HG03442 (cell line): ENCODE results near the gene SAAL1.
"Not testable (repeated sequence)": the region's sequence is repeated elsewhere in the genome, so short reads cannot be mapped to it uniquely, and the experiment has no call there.

Source experiments
- ATAC-seq: cut with Tn5 transposase; IDR thresholded peaks from one replicate; pipeline ENCODE4 v1.9.1; 2021; ENCODE audit warnings: mild to moderate bottlenecking, moderate library complexity; ENCODE audit not compliant: unreplicated experiment

SAAL1 gene, protein sequence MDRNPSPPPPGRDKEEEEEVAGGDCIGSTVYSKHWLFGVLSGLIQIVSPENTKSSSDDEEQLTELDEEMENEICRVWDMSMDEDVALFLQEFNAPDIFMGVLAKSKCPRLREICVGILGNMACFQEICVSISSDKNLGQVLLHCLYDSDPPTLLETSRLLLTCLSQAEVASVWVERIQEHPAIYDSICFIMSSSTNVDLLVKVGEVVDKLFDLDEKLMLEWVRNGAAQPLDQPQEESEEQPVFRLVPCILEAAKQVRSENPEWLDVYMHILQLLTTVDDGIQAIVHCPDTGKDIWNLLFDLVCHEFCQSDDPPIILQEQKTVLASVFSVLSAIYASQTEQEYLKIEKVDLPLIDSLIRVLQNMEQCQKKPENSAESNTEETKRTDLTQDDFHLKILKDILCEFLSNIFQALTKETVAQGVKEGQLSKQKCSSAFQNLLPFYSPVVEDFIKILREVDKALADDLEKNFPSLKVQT

DNA sequence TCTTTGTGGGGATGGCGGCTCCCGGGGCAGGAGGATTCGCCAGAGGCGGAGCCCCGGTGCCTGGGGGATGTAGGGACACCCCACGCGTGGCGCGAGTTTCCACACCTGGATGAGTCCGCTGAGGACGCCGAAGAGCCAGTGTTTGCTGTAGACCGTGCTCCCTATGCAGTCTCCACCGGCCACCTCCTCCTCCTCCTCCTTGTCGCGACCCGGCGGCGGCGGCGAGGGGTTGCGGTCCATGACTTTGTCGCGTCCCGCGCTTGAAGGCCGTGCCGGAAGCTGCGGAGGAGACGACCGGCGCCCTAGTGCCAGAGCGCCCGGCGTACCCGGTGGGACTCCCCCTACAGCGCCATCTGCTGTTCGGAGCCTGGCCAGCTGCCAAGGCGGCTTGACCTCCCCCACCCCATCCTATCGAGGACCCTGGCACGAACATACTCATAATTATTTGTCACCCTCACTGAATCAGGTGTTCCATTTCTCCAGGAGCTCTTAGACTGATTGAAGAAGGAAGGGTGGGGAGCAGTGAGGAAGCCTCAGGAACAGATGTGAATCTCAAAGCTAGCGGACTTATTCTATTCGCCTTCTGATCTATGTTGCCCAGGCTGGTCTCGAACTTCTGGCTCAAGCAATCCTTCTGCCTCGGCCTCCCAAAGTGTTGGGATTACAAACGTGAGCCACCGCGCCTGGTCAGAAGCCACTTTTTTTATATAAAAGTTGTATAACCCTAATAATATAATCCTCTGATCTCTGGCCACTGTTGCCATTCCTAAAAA, at the start of gene SAAL1:
SAAL1 (minus strand) TSS at position 281 of the 773 bp plus-strand sequence; CDS start at position 240, 41 bp downstream.
- peak; percentile 94 for ATAC-seq

DNA sequence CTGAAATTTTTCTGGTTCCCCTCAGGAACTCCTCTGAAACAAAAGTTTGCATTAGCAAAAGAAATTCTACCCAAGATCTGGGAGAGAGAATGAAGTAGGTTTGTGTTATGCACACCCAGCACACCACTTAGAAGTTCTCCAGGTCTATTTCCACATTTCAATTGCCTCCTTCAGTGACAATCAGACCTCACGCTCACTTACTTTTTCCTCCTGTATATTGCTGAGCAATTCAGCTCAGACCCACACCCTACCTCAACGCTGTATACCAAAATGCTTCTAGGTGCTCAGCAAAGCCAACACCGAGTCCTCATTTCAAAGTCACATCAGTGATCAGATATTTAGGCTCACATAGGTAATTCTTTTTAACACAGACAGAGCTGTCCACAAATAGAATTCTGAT, 45.7 kb upstream of the SAAL1 start:
- ATAC-seq: no peak

DNA sequence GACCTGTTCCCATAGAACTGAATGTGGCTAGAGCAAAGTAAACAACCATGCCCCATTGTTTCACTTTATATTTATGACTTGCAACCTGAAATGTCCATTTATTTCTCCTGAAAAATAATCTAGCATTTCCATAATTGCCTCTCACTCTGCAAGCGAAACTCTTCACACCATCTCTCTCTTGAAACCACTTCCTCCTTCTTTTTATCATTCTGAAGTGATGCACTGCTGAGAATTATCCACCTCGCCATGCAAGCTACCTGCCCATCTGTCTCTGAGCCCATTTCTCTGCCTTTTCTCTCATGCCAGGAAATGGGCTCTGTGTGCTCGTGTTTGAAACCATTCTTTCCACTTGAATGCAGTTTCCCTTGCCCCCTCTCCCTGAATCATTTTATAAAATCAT, 40.0 kb upstream of the SAAL1 start:
- no peak for ATAC-seq

DNA sequence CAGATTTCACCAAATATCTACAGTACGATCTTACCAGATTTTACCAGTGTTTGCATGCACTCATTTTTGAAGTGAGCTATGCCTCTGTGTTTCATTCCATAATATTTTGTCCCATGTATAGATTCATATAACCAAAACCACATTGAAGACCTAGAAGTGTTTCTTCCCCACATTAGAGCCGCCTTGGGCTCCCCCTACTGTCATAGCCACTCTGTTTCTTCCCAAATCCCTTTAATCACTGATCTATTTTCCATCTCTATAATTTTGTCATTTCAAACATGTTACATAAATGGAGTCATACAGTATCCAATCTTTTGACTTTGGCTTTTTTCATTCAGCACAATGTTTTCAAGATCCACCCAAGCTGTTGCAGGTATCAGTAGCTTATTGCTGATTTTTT, 39.1 kb upstream of the SAAL1 start:
- no peak for ATAC-seq

DNA sequence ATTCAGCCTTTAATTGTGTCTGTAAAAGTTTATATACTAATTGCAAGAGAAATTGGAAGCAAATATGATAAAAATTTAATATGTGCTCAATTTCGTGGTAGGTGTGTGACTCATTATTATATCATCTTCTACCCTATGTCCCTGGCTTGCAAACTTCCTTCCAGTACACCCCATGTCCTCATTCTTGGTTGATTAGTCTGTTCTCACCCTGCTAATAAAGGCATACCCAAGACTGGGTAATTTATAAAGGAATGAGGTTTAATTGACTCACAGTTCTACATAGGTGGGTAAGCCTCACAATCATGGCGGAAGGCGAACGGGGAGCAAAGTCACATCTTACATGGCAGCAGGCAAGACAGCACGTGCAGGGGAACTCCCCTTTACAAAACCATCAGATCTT, 38.4 kb upstream of the SAAL1 start:
- ATAC-seq: no peak

DNA sequence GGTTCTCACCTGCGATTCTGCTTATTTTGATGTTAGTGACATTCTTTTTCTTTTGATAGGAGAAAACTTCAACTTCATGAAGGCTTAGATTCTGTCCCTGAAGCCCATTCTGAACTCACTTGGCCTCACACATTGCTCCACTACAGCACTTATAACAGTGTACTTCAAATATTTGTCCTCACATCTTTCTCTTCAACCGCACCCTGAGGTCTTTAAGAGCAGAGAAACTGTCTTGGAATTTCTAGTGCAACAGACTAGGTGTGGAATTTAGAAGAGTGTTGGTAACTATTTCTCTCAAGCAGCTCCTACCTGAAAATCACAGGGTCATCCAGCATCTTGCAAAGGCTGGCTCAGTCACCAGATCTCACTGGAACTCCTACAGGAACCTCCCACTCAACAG, 34.3 kb upstream of the SAAL1 start:
- ATAC-seq: no peak

DNA sequence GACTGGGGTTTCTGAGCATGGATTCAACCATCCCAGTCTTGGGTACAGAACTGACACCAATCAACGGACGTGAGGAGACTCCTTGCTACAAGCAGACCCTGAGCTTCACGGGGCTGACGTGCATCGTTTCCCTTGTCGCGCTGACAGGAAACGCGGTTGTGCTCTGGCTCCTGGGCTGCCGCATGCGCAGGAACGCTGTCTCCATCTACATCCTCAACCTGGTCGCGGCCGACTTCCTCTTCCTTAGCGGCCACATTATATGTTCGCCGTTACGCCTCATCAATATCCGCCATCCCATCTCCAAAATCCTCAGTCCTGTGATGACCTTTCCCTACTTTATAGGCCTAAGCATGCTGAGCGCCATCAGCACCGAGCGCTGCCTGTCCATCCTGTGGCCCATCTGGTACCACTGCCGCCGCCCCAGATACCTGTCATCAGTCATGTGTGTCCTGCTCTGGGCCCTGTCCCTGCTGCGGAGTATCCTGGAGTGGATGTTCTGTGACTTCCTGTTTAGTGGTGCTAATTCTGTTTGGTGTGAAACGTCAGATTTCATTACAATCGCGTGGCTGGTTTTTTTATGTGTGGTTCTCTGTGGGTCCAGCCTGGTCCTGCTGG, 31.4 kb upstream of the SAAL1 start:
- ATAC-seq: no peak

DNA sequence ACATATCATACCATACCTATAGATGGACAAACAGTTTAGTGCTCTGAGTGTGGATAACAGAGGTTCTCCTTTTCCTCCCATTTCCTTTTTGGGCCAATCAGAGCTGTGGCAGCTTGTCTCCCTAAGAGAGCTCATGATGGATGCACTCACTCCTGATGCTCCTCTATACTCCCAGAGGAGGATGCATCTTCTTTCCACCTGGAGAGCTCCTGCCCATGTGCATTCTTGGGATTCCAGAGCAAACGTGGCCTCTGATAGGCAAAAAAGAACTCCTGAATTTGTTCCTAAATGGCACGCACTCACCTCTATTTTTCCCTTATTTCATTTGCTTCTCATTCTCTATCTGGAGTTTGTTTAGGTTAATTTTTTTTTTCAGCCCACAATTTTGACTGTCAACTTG, 29.4 kb upstream of the SAAL1 start:
- no peak for ATAC-seq

DNA sequence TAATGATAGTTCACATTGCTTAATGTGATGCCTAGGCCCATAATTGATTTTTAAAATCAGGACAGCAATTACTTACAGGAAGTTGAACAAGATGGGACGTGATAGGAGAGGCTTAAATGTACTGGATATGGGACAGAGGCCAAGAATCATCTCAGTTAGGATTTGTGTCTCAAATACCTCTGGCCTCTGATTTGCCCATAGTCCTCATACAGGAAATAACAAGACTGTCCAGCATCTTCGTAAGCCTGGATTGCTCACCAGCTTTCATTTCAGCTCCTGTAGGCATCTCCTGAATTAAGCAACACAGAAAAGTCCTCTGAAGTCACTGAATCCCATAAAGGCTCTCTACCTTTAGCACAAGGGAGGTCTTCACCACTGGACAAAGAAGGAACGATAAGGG, 26.5 kb upstream of the SAAL1 start, which contains the start of gene MRGPRX3:
MRGPRX3 (plus strand) TSS at position 231 of the 400 bp plus-strand sequence. CDS start 4,632 bp downstream, outside the sequence.
- ATAC-seq: no peak

DNA sequence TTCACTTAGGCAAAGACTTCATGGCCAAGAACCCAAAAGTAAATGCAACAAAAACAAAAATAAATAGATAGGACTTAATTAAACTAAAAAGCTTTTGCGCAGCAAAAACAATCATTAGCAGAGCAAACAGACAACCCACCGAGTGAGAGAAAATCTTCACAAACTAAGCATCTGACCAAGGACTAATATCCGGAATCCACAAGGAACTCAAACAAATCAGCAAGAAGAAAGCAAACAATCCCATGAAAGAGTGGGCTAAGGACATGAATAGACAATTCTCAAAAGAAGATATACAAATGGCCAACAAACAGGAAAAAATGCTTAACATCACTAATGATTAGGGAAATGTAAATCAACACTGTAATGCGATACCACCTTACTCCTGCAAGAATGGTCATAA, 25.2 kb upstream of the SAAL1 start:
- ATAC-seq: not testable (repeated sequence)

DNA sequence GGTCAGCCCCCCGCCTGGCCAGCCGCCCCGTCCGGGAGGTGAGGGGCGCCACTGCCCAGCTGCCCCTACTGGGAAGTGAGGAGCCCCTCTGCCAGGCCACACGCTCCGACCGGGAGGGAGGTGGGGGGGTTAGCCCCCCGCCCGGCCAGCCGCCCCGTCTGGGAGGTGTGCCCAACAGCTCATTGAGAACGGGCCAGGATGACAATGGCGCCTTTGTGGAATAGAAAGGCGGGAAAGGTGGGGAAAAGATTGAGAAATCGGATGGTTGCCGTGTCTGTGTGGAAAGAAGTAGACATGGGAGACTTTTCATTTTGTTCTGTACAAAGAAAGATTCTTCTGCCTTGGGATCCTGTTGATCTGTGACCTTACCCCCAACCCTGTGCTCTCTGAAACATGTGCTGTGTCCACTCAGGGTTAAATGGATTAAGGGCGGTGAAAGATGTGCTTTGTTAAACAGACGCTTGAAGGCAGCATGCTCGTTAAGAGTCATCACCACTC, 15.5 kb upstream of the SAAL1 start:
- ATAC-seq: not testable (repeated sequence)

DNA sequence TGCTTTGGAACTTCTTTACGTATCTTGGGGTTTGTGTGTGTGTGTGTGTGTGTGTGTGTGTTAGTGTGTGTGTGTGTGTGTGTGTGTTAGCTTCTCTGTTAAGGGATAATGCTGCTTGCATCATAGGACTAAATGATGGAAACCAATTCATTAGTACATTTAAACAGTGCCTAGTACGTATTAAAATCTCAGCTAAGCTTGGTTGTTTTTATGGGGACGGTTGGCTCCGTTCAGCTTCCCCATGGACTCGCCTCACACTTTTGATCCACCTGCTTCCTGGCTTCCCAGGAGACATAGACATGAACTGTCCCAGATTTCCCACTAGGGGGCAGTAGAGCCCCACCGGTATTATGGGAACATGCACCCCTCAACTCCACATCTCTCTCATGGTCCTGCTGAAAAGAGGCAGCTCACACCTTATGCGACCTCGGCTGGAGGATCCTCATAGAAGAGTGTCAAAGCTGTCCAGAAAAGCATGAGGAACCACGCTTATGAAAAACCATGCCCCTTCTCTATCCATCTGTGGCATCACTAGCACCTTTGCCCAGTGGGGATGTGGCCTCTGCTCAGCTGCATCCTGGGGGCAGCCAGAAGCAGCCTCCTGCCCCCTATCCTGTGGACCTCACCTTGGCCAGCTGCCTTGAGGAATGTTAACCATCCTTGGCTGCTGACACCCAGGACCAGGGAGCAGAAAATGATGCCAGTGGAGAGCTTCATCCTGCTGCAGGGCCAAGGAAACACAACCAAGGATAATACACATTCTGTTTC, 9.7 kb upstream of the SAAL1 start:
- peak; percentile 76 for ATAC-seq

DNA sequence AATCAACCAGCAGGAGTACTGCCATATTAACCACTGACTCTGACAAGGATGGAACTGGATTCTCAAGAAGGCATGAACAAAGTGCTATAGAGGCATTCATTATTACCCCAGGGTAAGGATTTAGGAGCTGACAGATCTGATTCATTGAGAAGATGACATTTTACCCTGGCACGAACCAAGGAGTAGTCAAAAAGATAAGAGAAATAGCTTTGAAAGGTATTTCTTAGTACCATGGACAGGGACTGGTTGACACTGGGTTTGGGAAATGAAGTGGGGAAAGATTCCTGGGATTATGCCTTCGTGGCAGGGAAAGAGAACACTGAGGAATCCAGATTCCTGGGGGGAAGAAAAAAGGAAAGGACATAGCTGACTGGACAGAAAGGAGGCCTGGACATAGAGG, 5.1 kb upstream of the SAAL1 start:
- ATAC-seq: no peak

DNA sequence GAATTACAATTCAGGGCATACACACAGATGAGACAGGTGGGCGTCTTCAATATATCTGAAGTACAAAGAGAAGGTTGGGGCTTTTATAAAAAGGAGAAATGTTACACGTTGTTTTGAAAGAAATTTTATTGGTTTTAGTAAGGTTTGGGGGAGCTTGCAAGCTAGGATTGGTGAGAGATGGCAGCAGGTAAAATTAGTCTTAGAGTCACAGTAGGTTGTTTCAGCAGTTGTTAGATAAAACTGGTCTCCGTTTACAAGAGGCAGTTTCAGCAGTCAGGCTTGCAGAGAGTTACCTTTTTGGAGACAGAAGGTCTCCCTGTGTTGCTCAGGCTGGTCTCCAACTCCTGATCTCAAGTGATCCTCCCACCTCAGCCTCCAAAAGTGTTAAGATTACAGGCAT, 2.4 kb upstream of the SAAL1 start:
- ATAC-seq: no peak

DNA sequence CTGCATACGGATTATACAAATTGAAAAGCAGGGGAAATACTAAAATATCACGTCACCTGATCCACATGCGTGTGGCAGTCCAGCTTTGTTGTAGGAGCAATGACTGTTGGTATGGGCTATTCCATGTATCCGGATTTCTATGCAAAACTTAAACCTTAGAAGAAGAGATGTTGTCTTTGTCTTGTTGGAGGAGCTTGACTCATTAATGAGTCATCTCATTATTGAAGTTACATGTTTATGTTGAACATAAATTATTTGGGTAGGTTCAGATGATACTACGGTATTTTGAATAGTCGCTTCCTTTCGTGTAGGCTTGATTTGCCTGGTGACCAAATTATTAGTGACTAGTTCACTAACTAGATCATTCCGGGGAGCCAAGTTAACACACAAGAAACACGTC, 806 bp upstream of the SAAL1 start:
- no peak for ATAC-seq

DNA sequence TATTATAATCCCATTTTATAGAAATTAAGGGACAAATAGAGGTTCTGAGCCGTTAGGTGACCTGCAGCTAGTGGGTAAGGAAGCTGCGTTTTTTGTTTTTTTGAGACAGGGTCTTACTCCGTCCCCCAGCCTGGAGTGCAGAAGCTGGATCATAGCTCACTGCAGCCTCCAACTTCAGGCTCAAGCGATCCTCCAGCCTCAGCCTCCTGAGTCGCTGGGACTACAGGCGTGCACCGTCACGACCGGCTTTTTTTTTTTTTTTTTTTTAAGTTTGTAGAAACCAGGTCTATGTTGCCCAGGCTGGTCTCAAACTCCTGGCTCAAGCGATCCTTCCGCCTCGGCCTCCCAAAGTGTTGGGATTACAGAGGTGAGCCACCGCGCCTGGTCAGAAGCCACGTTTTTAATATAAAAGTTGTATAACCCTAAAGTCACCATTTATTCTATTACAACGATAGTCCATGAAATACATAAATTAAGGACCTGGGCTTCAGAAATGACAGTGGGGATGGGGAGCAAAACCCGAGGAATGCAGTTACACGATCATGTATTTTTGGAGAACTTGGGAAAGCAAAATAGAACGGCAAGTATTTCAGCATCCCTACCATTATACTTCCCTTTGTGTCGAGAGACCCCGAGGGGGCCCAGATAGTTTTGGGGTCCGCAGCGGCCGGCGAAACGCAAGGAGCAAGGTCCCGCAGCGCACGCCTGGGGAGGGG, 638 bp downstream of the SAAL1 start:
- ATAC-seq: no peak

DNA sequence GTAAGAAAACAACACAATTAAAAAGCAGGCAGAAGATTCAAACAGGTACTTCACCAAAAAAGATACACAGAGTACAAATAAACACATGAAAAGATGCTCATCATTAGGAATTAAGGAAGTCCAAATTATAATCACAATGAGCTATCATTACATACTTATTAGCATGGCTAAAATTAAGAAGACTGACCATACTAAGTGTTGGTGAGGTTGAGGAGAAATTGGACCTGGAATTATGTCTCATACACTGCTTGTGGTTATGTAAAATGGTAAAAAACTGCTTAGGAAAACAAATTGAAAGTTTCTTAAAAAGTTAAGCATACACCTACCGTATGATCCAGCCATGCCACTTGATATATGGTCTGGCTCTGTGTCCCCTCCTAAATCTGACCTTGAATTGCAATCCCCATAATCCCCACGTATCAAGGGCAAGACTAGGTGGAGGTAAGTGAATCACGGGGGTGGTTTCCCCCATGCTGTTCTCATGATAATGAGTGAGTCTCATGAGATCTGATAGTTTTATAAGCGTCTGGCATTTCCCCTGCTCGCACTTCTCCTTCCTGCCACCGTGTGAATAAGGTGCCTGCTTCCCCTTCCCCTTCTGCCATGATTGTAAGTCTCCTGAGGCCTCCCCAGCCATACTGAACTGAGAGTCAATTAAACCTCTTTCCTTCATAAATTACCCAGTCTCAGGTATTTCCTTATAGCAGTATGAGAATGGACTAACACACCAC, 4.8 kb downstream of the SAAL1 start:
- no peak for ATAC-seq

DNA sequence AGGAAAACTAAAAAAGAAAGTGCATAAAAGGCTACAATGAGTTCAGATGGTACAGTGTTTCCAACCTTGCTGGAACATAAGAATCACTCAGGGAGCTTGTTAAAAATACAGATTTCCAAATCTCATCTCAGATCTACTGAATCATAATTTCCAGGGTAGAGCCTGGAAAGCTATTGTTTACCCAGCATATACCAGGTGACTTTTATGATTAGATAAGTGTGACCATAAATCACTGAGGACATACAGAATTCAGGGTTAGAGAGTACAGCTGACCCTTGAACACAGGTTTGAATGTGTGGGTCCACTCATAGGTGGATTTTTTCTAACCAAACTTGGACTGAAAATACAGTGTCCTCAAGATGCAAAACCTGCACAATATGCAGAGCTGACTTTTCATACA, 11.9 kb downstream of the SAAL1 start:
- ATAC-seq: no peak

DNA sequence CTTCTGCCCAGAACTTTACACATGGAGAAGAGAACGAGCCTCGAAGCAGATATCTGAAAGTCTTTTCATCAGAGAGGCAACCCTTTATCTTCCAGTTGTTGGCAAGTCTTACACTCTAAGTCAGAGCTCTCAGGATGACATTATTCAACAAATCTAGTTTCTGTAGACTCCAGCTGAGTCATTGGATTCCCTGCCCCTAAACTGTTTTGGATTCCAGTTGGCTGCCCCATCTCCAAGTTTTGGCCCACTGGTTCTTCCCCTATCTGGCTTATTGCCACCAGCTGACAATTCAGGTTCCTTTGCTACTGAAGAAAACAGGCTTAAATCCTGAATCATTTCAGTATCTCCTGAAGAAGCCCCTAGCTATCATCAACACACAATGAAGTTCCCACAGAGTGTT, 14.2 kb downstream of the SAAL1 start:
- no peak for ATAC-seq
